Activated CD4-positive, alpha-beta T cell treated with anti-CD3 and anti-CD28 coated beads for 48 hours (primary cell): ENCODE measurements around the gene PRPSAP2.
A peak's percentile ranks its signal among the peaks of the same experiment; 100 is the strongest.

Source experiments
- DNase-seq: peaks from one replicate; pipeline ENCODE4 v3.0.0-alpha.2; 2020

Gene PRPSAP2

GRCh38 chr17:18964018-18964351 lies 106.1 kb downstream of the PRPSAP2 start:
- DNase-seq = no peak

DNA sequence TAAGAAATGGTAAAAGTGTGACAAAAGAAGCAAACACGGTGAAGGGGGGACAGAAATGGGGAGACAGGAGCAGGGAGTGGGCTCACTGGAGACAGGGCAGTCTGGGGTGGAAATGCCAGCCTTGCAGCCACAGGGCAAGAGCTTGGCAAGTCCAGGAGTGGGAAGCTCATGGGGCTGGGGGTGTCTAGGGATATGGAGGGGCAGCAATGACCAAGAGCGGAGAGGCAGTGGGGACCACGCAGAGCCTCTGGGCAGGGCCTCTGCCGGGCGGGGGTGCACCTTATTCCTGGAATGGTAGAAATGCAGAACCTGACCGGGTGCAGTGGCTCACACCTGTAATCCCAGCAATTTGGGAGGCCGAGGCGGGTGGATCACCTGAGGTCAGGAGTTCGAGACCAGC lies 106.6 kb downstream of the PRPSAP2 start:
- DNase-seq = no peak

- no peak for DNase-seq
Observed at GRCh38 chr17:18965530-18966236, 107.8 kb downstream of the PRPSAP2 start.

- DNase-seq = no peak
Observed at GRCh38 chr17:18966831-18967624, 109.1 kb downstream of the PRPSAP2 start.

DNA sequence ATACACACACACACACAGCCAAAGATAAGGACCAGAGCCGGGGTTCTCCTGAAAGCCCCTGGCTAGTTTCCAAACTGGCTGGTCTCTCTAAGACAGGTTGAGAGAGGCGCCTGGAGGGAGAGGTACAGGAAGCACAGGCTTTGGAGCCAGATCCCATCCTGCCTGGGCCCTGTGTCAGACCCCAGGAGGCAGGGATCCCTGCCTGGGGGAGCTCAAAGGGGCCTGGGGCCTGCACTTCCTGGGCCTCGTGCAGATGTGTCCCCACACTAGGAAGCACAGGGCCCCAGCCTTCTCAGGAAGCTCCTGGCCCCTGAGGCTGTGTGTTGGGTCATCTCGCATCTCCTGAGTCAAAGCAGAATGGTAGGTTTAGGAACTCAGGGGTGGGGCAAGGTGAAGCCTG lies 110.0 kb downstream of the PRPSAP2 start:
- DNase-seq = no peak

DNA sequence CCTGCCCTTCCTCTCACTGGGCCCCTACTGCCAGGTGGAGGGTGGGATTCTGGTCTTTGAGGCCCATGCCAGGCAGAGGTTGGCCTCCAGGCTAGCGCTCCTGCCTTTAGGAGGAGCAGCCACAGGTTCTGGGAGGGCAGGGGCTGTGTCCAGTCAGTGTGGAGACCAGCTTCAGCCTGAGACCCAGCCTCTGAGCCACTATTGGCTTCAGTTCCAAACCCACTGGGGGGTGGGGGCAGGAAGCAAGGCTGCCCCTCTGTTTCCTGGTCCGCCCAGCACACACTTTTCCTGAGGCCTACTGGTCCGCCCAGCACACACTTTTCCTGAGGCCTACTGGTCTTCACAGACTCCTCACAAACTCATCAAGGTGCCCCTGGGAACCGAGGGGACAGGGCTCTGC lies 110.4 kb downstream of the PRPSAP2 start:
- DNase-seq = no peak

DNA sequence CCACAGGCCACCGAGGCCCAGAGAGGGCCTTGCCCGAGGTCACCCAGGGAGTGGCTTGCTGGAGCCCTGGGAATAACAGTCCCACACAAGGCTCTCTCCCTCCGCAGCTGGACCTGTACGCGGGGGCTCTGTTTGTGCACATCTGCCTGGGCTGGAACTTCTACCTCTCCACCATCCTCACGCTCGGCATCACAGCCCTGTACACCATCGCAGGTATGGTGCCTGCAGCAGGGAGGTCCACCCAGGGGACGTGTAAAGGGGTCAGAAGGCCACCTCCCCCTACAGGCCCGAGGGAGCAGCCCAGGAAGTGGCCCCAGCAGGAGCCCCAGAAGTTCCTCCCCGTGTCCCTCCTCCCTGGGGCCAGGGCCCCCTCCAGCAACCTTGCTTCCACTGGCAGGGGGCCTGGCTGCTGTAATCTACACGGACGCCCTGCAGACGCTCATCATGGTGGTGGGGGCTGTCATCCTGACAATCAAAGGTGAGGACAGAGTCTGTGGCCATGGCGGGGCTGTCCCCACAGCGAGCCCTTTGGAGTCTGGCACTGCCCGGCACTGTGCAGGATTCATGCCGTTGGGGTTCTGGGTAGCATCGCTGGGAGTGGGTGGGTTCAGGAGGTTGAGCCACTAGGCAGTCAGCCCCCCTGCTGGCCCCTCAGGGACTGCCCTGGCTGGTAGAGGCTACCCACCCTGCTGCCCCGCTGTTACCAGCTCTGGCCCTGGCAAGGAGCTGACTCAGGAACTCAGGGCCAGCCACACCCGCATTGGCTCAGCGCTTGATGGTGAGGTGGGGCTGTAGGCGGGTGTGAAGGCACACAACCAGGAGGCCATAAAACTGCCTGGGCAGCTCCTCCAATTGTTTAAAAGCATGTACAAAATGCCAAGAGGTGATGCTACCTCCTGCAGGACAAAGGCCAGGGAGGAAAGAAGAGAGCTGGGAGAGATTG lies 111.3 kb downstream of the PRPSAP2 start:
- DNase-seq = no peak

DNA sequence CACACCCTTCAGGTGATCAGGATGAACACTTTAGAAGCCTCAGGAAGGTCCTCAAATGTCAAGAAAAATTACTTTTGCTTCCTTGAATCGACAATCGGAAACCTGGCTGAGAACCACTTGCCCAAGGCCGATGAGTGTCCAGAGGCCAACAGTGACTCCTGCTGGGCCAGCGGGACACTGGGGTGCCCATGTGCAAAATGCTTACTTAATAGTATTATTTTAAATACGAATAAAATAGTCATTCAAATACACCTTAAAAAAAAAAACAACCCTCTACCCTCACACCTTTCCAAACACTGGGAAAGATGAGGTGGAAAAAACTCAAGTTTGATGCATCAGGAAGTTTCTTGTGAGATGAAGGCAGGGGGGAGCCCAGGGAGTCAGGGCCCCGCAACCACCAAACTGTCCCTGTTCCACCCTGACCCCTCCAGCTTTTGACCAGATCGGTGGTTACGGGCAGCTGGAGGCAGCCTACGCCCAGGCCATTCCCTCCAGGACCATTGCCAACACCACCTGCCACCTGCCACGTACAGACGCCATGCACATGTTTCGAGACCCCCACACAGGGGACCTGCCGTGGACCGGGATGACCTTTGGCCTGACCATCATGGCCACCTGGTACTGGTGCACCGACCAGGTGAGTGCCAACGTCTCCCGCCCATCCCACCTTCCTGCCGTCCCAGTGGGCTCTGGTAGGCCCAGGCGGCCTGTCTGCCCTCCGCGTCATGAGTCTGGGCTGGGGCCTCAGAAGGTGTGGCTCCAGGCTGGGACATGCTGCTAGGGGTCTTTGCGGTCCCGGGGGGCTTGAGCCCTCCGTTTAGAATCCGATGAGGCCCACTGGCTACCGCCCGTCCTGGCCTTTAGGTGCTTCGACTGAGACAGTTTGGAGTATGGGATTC lies 112.9 kb downstream of the PRPSAP2 start:
- DNase-seq = no peak

DNA sequence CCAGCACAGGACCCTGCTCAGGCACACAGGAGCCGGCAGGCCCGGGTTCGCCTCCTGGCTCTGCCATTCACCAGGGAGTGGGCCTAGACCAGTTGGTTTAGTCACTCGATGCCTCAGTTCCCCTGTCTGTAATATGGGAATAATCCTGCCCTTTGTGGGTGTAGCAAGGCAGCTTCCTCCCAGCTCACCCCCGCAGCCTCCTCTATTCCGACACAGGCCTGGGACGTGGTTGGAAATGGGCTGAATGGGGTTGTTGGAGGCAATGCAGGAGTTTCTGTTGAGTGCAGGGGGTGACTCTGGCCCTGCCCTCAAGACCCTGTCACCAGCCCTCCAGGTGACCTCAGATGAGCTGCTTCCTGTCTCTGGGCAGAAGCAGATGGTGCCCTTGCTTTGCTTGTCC lies 113.9 kb downstream of the PRPSAP2 start:
- no peak for DNase-seq

DNA sequence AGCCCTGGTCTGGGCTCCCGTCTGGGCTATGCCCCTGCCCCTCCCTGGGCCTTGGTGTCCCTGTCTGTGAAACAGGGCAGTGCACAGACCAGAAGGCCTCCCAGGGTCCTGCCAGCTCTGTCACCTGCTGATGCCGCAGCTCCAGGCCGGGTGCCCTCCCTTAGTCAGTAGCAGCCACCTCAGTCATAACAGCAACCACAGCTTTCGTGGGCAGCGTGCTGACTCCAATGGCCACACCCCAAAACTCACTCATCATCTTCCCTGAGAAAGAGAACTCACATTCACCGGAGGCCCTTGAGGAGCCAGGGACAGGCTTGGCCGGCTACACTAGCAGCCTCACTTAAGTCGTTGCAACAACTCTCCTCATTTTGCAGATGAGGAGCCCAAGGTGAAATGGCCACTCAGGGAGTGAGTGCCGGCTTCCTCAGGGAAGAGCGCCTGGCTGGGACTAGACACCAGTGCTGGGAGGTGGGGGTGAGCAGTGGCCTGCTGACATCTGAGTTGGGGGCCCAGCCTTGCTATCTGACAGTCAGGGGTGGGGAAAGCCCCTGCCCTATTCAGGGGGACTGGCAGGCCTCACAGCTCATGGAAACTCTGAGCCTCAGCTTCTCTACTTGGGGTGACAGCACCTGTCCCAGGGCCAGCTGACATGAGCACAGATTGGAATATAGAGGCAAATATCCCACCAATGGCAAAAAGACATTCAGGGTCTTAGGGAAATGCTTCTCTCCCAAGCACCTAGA lies 116.6 kb downstream of the PRPSAP2 start:
- peak; percentile 70 for DNase-seq

DNA sequence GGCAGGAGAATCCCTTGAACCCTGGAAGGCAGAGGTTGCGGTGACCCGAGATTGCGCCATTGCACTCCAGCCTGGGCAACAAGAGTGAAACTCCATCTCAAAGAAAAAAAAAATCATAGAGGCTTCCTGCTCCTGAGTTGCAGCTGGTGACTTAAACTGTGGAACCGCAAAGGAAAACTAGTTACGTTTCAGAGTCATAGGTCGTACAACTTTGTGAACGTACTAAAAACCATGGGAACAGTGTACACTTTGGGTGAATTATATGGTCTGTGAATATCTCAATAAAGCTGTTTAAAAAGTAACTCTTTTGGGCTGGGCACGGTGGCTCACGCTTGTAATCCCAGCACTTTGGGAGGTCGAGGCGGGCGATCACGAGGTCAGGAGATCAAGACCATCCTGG lies 117.7 kb downstream of the PRPSAP2 start:
- no peak for DNase-seq

DNA sequence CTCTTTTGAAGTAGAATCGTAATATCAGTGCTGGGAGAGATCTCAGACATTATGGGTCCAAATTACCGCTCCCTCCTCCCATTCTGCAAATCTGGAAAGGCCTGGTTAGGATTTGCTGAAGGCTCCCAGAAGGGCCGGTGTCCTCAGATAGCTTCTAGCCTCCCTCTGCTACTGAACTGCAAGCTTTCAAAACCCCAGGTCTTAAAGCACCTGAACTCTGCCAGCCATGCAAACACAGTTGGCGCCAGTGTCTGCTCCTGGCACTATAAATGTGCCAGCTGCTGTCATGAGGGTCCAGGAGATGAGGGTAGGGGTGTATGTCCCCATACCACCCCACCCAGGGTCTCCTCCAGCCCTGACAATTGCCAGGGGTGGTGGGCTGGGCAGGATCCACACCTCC lies 118.3 kb downstream of the PRPSAP2 start:
- no peak for DNase-seq

- DNase-seq = no peak
Observed at GRCh38 chr17:18977021-18977420, 119.1 kb downstream of the PRPSAP2 start.

- no peak for DNase-seq
Observed at GRCh38 chr17:18977646-18978045, 119.7 kb downstream of the PRPSAP2 start.

GRCh38 chr17:18978050-18978449 lies 120.1 kb downstream of the PRPSAP2 start:
- DNase-seq = no peak

DNA sequence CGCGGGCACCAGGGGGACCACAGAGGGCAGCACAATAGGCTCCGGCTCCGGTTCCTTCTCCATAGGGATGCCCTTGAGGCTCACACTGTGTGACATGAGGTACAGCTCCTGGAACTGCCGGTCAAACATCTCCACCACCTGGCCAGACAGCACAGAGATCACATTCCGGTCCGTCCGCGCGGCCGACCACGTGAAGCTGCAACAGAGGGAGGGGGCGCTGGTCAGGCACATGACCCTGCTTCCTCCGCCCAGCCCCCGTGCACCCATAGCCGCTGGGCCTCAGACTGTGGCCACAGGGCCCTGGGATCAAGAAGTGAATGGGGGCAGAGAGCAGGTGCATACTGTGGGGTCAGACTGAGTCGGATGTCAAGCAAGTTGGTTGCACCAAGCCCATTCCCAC lies 120.7 kb downstream of the PRPSAP2 start:
- no peak for DNase-seq
